HUDEP-2 (cell line): Measurements from ENCODE around the gene PRKD1.
"Not testable (repeated sequence)": the region's sequence is repeated elsewhere in the genome, so short reads cannot be mapped to it uniquely, and the experiment has no call there.

Source experiments
- DNase-seq, 76 experiments: peaks; one replicate each; lab custom pipeline; 2025; ENCODE audit not compliant: unreplicated experiment in 76 of 76; lab: John Stamatoyannopoulos, UW

The PRKD1 gene

DNA sequence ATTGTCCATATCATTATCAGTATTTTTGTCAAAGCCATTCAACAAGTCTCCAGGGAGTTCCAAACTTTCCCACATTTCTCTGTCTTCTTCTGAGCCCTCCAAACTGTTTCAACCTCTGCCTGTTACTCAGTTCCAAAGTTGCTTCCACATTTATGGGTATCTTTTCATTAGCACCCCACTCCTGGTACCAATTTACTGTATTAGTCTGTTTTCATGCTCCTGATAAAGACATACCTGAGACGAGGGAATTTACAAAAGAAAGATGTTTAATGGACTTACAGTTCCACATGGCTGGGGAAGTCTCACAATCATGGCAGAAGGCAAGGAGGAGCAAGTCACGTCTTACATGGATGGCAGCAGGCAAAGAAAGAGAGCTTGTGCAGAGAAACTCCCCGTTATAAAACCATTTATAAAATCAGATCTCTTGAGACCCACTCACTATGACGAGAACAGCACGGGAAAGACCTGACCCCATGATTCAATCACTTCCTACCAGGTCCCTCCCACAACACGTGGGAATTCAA, 87.2 kb downstream of the PRKD1 start:
- DNase-seq, result not testable (repeated sequence)

DNA sequence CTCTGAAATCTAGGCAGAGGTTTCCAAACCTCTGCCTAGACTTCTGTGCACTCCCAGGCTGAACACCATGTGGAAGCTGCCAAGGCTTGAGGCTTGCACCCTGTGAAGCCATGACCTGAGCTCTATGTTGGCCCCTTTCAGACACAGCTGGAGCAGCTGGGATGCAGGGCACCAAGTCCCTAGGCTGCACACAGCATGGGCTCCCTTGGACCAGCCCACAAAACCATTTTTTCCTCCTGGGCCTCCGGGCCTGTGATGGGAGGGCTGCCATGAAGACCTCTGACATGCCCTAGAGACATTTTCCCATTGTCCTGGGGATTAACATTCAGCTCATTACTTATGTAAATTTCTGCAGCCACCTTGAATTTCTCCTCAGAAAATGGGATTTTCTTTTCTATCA, 88.0 kb downstream of the PRKD1 start:
- DNase-seq, result not testable (repeated sequence)

DNA sequence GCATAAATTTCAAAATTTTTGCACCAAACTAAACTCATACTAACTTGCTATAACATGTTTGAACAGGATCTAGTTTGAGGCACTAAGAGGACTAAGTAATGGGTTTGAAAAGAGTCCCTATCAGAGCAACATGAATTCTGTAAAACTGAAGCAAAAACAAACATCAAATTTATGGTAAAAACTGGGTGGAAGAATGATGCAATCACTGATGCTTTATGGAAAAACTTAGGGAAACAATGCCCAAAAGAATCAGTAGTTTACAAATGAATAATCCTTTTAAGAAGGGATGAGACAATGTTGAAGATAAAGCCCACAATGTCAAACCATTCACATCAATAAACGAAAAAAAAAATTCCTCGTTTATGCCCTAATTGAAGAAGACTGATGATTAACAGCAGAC, 88.9 kb downstream of the PRKD1 start:
- DNase-seq, result no peak

DNA sequence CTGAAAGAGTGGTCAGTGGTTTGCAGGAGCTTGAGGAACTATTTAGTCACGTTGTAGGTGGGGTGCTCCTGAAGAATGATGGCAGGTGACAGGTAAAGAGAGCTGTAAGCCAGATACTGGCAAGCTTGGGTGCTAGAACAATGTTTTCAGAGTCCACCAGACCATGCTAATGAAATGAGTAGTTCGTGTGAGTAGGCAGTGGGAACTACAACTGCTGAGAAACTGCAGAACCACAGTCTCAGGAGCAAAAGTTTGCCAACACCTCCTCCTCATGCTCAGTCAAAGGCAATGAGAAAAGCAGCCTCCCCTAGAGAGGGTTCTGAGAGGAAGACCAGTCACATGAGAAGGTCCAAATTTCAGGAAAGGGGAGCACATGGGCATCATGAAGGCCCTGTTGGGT, 91.3 kb downstream of the PRKD1 start:
- no peak for DNase-seq

DNA sequence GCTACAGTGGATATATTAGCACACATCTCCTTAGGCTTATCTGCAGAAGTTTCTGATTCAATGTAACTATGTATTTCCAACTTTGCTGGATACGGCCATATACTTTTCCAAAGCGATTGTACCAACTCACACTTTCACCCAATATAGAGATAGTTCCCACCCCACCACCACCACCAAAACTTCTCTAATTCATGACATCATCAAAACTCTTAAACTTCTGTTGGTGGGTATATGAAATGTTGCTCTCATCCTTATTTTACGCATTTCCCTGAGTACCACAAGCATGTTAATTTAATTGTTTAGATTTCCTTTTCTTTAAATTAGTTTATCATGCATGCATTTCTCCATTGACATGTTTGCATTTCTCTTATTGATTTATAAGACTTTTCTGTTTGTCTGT, 95.6 kb downstream of the PRKD1 start:
- DNase-seq, result no peak

DNA sequence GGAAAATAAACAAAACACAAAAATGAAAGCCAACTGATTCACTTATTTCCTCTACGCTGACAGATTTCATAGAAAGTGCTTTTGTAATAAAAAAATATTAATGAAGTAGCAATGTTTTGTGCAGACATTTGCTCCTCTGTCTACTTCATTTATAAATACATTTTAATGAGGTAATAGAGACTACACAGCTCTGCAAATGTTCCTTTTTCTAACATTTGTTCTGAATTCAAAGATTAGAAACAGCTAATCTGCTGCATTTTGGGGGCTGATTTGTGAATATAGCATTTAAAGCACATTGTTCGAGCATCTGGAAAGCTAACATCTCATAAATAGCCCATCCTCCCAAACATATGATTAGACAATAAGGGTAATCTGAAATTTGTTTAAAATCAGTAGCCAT, 97.8 kb downstream of the PRKD1 start:
- no peak for DNase-seq

DNA sequence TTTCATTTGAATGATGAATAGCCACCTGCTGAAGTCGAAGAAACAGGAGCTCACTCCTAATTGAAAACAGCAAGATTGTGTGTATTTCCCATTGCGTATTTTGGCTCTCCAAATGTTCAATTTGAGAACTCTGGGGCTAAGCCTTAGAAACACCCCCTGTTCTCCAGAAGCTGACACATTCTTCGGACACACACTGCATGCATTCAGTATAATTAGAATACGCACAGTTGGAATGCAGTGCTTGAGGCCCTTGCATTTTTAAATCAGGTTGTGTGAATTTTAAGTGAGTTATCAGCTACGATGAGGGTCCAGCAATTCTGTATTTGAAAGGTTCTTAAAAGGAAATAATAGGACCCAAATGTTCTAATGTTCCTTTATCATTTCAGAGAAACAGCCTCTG, 103.8 kb downstream of the PRKD1 start:
- DNase-seq, result no peak

DNA sequence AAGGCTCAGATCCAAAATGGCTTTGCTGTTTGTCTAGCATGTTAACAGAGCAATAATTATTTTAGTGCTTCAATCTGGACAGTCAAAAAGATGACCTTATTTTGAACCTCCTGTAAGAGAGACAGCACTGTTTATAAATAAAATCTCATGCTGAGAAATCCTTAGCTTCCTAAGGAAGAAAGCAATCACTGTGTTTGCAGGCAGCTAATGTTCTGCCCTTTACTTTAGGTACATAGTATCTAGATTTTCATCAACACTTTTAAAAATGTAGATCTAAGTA, 105.3 kb downstream of the PRKD1 start:
- no peak for DNase-seq

DNA sequence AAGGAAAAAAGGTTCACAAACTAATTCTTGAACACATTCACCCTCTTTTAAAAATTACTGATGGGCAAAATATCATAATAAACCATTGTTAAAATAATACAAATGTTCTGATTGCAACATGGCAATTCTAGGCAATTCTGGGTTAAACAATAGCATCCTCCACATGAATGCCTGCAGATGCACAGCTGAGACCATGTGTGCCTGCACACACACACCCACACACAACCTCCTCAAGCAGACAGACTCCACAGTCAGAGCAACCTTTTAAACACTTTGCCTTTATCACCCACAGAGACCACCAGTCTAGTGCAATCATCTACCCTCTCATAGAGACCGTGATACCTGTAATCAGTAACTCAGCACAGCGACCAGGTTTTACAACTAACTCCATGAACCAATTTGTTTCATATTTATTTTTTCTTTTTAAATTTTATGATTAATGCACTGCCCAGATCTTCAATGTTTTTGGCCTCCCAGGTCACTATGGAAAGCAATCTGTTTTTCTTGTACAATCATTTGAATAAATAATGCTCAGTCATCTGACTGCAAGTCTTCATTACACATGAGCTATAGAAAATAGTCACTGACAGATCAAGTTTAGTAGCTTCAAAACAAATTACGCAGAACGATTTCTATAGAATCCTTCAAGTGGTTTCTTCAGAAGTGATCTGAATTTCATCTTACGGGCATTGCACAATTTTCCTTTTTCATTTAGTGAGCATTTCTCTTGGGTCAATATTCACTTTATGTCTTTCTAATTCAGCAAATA, 105.8 kb downstream of the PRKD1 start:
- no peak for DNase-seq

DNA sequence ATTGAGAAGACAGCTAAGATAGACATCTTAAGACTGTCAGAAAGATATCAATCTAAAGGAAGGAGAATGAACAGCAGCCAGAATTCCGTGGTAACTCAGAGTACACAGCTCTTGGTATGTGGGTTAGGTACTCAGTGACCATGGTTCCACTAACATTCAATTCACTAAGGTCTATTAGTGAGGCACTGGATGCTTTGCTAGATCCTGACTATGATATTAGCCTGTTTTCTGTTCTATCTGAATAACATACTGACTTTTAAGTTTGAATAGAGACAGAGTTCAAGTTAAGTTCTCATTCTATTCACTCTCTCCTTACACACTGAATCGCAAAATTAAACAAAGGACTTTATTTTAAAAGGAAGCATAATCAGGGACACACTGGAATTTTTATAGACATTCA, 106.4 kb downstream of the PRKD1 start:
- no peak for DNase-seq

DNA sequence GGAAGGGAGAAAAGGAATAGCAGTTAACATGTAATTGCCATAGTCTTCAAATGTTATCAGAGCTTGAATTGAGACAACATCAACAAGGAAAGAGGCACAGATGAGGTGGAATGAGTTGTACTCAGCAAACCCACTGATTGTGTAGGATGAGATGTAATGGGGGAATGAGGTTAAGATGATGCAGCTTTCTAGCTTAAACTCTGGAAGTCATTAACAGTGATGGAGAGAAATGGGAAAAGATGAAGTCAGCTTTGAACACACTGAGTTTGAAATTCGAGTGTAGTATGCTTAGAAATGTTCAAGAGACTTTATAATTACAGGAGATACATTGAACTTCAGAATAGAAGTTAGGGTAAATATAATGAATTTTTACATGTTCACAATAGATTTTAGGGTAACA, 106.9 kb downstream of the PRKD1 start:
- DNase-seq, result no peak

DNA sequence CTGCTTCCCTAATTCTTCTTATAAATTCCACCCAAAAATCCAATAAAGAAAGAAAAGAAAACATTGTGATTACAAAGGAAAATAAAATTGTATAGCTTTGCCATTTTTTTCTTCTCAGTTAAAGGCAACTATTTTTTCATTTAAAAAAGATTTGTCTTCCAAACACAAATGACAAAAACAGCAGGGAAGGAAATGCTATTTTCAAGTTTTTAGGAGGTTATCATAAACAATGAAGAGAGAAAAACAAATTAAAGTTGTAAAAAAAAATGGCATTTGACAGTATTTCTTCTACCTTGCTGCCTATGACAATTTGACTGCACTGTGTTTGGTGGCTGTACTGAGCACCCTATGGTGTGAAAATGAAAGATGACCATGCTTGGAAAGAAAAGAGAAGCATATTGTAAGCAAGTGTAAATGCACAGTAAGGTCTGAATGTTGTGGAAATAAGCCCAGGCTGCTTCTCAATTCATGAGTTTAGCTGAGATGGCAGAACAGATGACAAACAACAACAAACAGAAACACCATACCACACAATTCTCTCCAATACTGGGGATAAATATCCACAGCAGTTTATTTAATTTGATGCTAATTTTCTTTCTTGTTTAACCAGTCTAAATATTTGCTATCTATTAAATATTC, 109.8 kb downstream of the PRKD1 start:
- DNase-seq, result no peak

DNA sequence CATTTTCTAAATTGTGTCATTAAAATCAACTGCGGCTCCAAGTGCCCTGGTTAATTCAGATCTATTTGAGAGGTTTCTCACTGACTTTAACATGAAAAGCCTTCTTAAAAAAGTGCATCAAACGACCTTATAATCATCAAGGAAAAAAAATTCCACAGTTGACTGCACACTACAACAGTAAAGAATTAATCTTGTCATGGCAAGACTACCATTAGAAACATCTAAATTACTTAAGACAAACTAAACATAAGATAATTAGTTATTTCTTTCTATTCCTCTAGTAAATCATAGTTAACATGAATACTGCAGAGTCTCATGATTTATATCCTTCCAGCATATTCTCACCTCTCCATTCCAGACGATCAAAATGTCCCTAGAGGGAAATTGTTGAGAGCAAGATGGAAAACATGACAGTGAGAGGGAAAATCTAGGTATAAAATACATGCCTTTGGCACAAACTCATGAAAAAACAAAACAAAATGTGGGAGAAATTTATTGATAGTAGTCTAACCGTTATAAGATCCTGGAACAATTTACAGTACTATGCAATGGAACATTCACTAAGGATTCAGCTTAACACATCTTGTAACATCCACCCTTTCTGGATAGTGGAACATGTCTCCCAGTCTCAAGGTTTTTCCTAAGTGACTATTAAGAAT, 112.5 kb downstream of the PRKD1 start:
- no peak for DNase-seq

DNA sequence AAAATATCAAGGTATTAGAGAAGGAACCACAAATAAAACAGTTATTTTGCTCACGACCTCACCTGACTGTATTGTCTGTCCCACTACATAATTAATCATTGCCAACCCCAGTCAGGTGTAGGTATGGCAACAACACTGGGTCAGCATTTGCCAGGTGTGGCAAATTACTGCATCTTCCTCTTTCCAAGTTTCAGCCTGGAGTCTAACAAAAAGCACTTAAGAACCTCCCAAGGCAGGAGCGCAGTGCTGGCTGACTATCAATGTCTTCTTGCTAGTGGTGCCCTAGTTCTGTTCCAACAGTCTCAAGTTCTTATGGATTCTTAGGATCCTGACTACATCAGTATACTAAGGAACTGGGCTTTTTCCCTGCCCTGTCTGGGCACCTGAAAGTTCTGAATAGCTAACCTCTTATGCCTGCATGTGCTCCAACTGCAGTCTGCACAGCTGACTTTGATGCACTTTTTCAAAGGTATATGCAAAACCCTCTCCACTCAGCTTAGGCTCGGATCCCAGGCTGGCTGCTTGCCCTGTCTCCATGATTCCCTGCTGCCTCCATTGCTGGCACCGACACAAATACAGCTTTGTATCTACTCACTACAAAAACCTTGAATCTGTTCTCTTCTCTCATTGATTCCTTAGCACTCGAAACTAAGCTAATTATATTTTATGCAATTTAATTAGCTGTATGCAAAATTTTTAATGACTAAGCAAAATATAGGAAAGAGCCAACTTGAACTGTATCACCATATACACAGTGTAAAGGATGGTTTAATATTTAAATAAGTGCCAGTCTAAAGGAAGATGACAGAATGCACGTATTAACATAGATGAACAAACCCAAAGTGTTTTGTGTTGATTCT, 113.3 kb downstream of the PRKD1 start:
- DNase-seq, result no peak

DNA sequence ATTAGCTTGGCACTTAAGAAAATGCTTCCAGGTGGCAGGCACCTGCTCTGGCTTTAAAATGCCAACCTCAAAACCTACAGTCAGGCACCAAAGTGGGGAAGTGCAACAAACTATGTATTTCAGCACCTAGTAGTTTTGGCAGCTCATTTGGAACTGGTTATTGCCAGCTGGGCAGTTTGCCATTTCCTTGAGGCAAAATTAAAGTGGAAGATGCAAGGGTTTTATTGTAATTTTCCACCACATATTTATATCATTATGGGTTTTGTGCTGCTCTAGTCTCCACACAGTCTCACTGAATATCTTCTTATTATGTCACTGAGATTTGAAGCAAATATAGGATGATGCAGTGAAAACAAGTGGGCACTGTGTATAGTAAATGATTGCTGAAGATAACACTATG, 117.0 kb downstream of the PRKD1 start:
- DNase-seq, result no peak

DNA sequence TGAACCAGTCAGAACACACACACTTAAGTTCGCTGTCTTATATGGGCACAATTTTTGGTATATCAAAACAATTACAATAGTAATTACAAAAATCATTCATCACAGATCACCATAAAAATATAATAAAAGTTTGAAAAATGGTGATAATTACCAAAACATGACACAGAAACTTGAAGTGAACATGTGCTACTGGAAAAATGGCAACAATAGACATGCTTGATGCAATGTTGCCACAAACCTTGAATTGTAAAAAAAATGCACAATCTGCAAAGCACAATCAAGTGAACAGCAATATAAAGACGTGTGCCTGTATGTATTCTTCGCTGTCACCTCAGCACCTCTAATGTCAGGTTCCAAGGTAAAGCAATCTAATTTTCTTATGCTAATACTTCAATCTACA, 117.6 kb downstream of the PRKD1 start:
- no peak for DNase-seq

DNA sequence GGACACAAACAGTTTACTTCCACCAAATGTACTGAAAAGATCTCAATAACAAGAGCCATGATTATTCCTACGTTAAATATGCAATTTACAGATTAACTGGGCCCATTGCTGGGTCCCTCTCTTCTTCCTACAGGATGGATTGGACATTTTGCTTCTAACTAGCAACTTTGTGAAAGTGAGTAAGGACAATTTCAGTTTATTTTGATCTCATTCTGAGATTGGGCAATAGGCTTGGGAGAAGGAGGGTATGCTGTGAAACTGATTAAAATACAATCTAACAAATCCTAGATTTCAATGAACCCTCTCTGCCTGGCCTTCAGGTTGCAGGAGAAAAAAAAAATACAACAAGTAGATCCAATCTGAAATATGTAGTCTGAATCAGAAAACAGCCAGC, 121.5 kb downstream of the PRKD1 start:
- no peak for DNase-seq

DNA sequence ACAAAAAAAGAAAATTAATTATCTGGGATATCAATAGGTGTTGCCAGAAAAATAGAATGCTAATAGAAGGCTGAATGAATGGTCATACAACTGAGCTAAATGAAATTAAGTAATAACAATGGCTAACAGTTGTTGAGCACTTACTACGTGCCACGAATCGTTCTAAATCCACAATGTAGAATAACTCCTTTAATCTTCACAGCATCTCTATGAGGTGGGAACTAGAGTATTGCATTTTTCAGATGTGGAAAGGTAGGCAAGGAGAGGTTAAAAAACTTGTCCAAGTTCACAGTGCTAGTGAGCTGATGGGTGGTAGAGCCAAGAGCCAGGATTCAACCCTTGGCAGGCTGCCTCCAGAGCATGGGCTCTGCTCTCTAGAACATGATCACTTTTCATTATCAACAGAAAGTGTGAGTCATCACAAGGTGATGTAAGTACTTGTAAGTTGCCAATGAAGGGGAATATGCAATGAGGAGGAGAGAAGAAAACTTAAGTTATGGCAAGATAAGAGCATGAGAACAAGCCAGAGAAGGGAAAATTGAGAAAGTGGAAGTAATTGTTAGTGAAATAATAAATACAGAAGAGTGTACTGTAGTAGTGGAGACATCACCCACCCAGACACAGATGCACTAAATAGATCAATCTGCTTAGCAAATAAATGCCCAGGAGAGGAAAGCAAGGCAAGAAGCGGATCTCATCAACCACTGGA, 122.1 kb downstream of the PRKD1 start:
- DNase-seq, result peak in 7 of 76 experiments; percentile 36 to 83 (median 69)

DNA sequence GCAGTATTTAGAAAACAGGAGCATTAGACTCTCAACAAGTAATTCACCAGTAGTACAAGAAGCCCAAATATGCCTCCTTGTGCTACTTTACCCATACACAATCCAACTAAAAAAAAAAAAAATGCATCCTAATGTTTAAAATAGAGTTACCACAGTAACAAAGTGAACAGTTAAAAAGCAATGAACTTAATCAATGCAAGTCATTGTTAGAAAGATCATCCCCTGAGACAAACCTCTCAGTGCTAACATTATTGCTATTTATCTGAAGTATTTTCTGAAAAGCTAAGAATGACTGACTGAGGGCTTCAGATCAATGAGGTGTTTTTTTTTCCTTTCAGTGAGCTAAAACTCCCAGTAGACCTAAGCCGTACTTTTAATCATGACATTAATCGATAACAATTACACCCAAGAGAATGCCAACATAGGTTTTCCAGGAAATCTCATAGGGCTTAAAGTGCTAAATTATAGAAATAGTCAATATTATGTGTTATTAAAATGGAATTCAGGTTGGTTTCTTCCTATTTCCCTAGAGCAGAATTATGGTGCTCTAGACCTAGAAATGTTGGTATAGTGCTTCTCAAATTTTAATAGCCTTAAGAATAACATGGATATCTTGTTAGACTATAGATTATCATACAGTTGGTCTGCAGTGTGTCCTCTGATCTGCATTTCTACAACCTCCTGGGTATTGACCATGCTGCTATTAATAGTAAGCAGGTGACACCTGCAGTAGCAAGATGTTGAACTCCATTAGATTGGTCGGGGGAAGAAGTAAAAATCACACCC, 123.0 kb downstream of the PRKD1 start:
- no peak for DNase-seq

DNA sequence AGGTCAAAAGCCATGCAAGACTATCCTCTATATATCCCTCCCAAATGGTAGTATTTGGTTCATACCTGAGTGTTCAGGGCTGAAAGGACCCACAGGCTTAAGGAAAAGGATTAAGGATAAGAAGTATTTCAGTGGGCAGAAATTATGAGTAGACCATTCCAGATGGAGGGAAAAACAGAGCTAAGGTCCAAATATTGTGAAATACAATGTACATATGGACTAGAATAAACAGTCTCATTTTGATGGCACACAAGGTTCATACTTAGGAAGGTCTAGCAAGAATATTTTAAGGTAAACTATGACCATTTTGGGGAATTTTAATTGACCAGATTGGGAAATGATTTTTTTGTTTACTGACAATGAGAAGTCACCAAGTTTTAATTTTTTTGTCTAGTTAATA, 124.6 kb downstream of the PRKD1 start:
- DNase-seq, result no peak
